Activated CD8-positive, alpha-beta memory T cell treated with anti-CD3 and anti-CD28 coated beads, Interleukin-2, amount 10 ng/mL, durations not matched to agents 7 days and 5 days (primary cell): Measurements from ENCODE around the gene KATNB1. TPM values are rescaled to one million over a fixed set of nuclear protein-coding genes. Genes with fewer than 3 reads are reported as not detected.

Source experiments
- microRNA-seq: library from miRNA; unstranded; fragments of <30 nt; microRNA quantifications from one replicate; pipeline ENCODE4 v1.2.0, GENCODE V29; 2022
- total RNA-seq, 2 experiments: library from RNA; stranded (reverse); gene quantifications; one replicate each; pipeline ENCODE4 v1.2.3, GENCODE V29; 2021

KATNB1 gene
- total RNA-seq, 2 experiments from 2014 or later, result 41.6 to 43.9 TPM

Small RNA genes within 50 kb of the gene (microRNA-seq; reads per million reads assigned to microRNA genes)
- gene MIR6772, result not detected

Other genes with a start within 250 kb of the KATNB1 start
- 1 to 10 TPM; 3.4 to 4.7 TPM for gene DOK4, start 249.3 kb upstream of the KATNB1 start, total RNA-seq
- gene CCDC102A, start 199.2 kb upstream of the KATNB1 start, total RNA-seq, result 10 to 100 TPM; 19.7 to 20.2 TPM
- 10 to 100 TPM; 34.4 to 47.9 TPM for gene ADGRG5, start 193.1 kb upstream of the KATNB1 start, total RNA-seq
- 10 to 100 TPM in 1 of 2 experiments, 1 to 10 TPM in 1; 7.3 to 19.9 TPM for gene ADGRG1, start 107.1 kb upstream of the KATNB1 start, total RNA-seq
- gene ADGRG3, start 67.5 kb upstream of the KATNB1 start, total RNA-seq, result not detected
- not detected for gene DRC7, start 41.0 kb upstream of the KATNB1 start, total RNA-seq
- gene KIFC3, start 66.7 kb downstream of the KATNB1 start, total RNA-seq, result under 1 TPM in 1 of 2 experiments, not detected in 1; 0.47 TPM
- gene CNGB1, start 235.4 kb downstream of the KATNB1 start, total RNA-seq, result not detected